Hematopoietic multipotent progenitor cell treated with erythropoietin and hydrocortisone succinate and interleukin-3 and kit ligand, for 17 days (in vitro differentiated cells): ENCODE results near the gene TCF7L2.

Experiments
- DNase-seq: peaks from one replicate; pipeline ENCODE4 v3.0.0-alpha.2; 2015; ENCODE audit warnings: low spot score

Gene TCF7L2

GRCh38 chr10:112948196-112948595 is 1.9 kb upstream of the TCF7L2 start:
- no peak for DNase-seq

DNA sequence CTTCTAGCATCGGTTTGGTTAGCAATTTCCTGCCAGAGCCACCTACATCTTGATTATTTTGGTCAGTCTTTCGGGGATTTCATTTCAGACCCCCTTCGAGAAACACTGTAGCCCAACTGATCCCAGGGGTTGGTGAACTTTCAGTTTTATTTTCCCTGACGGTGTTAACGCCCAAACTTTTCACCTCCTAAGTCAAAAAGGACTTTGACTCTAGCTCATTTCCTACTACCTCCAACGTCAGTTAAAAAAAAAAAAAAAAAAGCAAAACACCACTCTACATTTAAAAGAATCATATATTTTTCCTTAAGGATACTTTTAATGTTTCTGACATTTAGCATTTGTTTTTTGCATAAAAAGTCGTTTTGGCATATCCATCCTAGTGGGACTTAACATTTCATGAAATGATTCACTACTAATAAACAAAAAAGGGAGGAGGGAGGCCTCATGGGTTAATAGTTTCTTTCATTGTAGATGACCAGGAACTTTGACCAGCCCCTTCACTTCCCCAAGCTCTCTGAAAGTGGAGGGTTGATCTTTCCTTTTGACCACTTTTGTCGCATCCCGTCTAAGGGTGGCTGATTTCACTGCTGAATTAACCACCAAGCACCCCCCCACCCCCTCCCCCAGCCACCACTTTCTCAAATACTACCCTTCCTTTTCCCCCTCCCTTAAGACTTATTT is 764 bp upstream of the TCF7L2 start:
- no peak for DNase-seq

- DNase-seq = no peak
Observed at GRCh38 chr10:112950714-112951358, 789 bp downstream of the TCF7L2 start.

GRCh38 chr10:112951359-112952281 is 1.6 kb downstream of the TCF7L2 start:
- DNase-seq = no peak

- no peak for DNase-seq
Observed at GRCh38 chr10:112952282-112953173, 2.5 kb downstream of the TCF7L2 start.

- no peak for DNase-seq
Observed at GRCh38 chr10:112953174-112954159, 3.4 kb downstream of the TCF7L2 start.

- no peak for DNase-seq
Observed at GRCh38 chr10:112954974-112955581, 5.0 kb downstream of the TCF7L2 start.

DNA sequence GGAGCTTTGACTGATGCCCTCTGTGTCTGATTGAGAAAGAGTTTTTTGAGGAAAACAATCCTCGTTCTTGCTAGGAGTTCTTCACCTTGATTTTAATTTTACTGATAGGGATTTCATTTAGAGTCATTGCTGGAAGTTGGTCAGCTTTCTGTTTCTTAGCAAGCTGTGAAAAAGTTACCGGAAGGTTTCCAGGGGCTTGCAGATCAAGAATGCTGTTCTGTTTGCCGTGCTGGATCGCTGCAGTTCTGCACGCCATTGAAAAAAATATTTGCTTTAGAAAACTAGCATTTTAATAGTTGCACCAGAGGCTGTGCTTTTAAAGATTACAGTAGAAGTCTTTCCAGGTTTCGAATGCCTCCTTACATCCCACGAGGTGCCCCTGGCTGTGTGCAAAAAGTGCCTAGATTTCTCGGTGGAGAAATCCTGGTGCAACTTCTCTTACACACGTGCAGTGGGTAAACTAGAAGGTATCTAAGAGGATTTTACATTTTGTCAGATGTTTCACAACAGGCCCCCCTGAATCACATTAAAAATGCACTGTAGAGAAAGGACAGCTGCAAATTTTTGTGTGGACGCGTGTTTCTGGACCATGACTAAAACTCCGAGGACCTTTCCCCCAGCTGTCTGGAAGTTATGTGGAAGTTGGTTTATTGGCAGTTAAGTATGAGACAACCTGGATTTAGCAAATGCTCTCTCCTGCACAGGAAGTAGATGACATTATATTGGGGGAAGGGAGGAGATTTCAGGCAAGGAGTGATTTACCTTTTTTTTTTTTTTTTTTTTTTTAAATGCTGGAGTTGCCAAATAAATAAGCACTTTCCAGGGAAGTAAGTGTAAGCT is 5.8 kb downstream of the TCF7L2 start:
- DNase-seq = no peak

DNA sequence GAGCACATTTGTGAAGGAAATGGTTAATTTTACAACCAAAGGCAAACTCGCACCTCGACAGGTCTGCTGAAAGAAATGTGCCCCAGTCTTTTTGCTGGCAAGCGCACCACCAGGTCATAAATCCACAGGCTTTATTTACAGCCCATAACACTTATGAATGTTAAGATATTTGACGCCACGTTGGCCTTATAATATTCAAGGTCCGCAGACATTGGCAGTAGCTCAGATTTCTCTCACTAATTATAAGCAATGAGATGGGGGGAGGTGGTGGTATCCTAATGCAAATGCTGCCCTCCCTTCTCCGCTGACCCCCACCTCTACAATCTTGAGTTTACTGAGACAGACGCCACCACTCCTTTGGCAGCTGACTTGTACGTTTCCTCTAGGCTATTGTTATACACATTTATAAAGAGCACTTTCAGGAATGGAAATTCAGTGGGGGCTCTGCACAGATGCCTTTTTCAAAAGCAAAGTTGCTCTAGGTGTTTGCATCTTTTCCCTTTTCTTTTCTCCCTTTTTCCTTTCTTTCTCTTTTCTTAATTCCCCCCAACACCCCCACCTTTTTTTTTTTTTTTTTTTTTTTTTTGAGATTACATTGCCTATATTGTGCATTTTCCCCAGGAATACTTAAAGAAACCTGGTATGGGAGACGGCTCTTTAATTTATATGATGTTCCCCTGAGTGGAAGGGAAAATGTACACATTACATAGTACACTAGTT is 6.7 kb downstream of the TCF7L2 start:
- no peak for DNase-seq

DNA sequence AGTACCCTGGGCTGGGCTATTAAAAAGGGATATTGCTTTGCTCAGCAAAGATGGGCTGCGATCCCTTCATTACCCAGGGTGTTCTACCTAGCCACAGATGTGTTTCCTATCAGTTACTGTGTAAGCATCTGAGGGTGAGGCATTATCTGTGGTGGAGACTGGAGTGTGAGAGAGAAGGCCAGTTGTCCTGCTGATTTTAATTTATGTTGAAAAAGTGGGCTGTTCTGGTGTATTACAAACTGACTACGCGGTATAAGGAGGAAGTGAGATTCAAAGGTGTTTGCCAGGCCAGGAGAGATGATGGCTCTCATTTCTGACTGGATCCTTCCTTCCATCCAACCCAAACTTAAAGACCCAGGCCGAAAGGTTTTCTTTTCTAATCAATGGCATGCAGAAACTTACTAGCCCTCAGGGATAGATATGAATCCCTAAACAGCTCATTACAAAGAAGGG is 7.6 kb downstream of the TCF7L2 start:
- DNase-seq = no peak

GRCh38 chr10:112958275-112958995 is 8.4 kb downstream of the TCF7L2 start:
- no peak for DNase-seq

DNA sequence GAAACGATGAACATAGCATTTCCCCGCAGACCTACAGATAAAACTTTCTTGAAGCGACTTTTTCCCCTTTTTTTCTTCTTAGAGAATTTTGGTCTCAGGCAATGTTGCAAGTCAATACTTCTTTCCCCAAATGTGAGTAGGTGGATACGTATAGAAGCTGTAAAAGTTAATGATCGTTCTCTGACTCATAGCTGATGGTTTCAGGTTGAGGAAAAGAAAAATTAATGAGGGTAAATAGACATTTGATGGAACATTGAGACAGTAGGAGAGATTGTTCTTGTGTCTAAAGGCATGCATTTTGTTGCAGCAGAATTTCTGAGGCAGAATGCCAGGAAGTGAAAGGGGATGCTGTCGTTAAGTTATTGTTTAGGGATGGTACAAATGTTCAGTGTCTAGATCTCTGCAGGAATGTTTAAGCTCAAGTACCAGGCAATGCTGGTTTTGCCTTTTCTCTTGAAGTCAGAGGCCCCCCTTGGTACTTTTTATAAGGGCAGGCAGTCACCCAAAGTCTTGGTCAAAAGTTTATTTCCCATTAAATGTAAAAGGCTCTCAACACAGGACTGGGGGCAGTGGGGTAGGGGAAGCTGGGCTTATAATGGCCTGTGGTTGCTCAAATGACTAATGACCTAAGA is 9.3 kb downstream of the TCF7L2 start:
- no peak for DNase-seq

GRCh38 chr10:112960151-112960681 is 10.2 kb downstream of the TCF7L2 start:
- DNase-seq = no peak

GRCh38 chr10:112961609-112962008 is 11.6 kb downstream of the TCF7L2 start:
- no peak for DNase-seq

DNA sequence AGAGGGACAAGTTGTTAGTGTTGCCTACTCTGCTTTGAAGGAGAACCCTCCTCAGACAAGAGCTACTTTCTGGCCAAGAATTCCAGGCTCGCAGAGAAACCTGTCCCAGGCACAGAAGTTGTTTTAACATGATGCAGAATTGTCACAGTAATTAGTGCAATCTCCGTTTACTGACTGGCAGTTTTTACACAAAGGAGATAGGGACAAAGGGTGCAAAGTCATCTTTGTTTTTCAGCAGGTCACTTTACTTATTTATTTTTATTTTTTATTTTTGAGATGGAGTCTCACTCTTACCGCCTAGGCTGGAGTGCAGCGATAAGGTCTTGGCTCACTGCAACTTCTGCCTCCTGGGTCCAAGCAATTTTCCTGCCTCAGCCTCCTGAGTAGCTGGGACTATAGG is 12.3 kb downstream of the TCF7L2 start:
- DNase-seq = no peak

DNA sequence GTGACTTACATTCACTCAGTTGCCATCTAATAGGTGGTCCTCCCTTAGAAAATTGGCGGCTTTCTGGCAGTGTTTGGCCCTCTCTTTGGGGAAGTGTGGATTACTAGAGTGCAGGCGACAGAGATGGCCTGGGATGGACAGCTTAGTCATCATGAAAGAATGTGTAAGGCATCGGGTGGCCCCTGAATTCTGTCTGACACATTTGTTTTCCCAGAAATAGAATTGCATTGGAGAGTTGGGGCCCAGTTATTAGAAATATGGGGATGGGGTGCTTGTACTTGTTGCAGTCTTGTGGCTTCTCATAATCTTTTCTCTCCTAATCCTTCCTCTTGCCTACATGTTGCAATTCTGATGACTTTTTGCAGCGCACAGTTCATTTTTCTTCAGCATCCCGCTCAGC is 13.8 kb downstream of the TCF7L2 start:
- no peak for DNase-seq

DNA sequence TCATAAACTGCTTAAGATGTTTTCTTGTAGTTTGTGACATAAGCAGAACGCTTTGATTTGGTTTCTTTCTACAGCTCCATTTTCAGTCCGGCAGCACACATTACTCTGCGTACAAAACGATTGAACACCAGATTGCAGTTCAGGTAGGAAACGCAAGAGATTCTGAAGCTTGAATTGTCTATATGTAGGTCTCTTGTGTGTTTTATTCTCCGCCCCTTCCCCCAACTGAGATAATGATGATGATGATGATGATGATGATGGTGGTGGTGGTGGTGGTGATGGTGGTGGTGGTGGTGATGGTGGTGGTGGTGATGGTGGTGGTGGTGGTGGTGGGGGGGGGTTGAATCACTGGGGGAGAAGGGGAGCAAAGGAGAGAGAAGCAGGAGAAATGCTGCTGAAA is 14.4 kb downstream of the TCF7L2 start:
- no peak for DNase-seq
